Astrocyte (in vitro differentiated cells and primary cell): ENCODE results near the gene ACTL8.

Source experiments
- CTCF ChIP-seq: IDR thresholded peaks from 2 replicates; pipeline ENCODE4 v1.5.1; 2011; ENCODE audit warnings: low read depth, mild to moderate bottlenecking, inconsistent platforms, low read length, moderate library complexity; ENCODE audit not compliant: insufficient read depth
- EZH2 ChIP-seq: IDR thresholded peaks from 2 replicates; pipeline ENCODE4 v1.6.1; 2012; ENCODE audit warnings: mild to moderate bottlenecking, low read length, inconsistent platforms; ENCODE audit not compliant: insufficient read depth

DNA sequence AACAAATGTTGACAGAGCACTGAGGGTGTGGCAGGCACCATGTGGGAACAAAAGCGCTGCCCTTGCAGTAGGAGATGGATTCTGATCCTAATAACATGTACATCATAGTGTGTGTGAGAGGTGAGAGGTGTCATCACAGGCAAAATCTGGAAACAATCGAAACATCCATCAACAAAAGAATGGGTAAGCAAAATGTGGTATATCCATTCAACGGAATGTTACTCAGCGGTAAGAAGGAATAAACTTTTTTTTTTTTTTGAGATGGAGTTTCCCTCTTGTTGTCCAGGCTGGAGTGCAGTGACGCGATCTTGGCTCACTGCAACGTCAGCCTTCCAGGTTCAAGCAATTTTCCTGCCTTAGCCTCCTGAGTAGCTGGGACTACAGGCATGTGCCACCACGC lies 112.3 kb downstream of the ACTL8 start:
- no peak for TF ChIP-seq CTCF
- TF ChIP-seq EZH2, result no peak
